A549 (cell line): ENCODE measurements around the gene TRMO. TPM values are rescaled to one million over a fixed set of nuclear protein-coding genes. Genes with fewer than 3 reads are reported as not detected.
A peak's percentile ranks its signal among the peaks of the same experiment; 100 is the strongest.

ENCODE experiments used
- ATAC-seq, 2 experiments: fragments of 200-7000 bp in 1 of 2; fragments of >200 bp in 1 of 2; cut with Nextera tagmentation in 1 of 2; cut with Tn5 transposase in 1 of 2; 3 replicates each; pipeline versions ENCODE4 v1.8.0 to v1.9.1; 2018 to 2020; ENCODE audit warnings: mild to moderate bottlenecking in 1 of 2, moderate library complexity in 1 of 2
- CTCF ChIA-PET: fragments of 300-600 bp; sonication (Branson Sonifier 250); formaldehyde crosslinking; extraction: SDS; loops from one replicate; lab custom pipeline; 2021; ENCODE audit warnings: antibody characterized with exemption, inconsistent platforms; lab: Yijun Ruan, JAX
- POLR2A ChIA-PET: fragments of 350-600 bp; formaldehyde crosslinking; extraction: SDS; loops from one replicate; lab custom pipeline; 2021; ENCODE audit warnings: antibody characterized with exemption, inconsistent platforms; lab: Yijun Ruan, JAX
- DNase-seq, 2 experiments: peaks; one replicate each; pipeline versions ENCODE4 v3.0.0 to v3.0.0-alpha.2; 2011 to 2016; ENCODE audit warnings: low read depth in 1 of 2, low spot score in 1 of 2
- FAIRE-seq: peaks from 2 replicates; lab custom pipeline; 2011; peaks lifted over from hg19 to GRCh38; lab: Jason Lieb, UNC
- H3K27ac ChIP-seq, 2 experiments: fragments of >200 bp; sonication (Bioruptor Twin); formaldehyde crosslinking; 3 replicates each; pipeline ENCODE4 v1.5.1; 2016 to 2017
- H3K4me1 ChIP-seq: fragments of >200 bp; sonication (Bioruptor Twin); formaldehyde crosslinking; 3 replicates; pipeline ENCODE4 v1.6.1; 2016
- H3K4me2 ChIP-seq: fragments of >200 bp; sonication (Bioruptor Twin); formaldehyde crosslinking; 3 replicates; pipeline ENCODE4 v1.6.1; 2016
- H3K4me3 ChIP-seq: fragments of >200 bp; sonication (Bioruptor Twin); formaldehyde crosslinking; 3 replicates; pipeline ENCODE4 v1.5.1; 2016
- H3K9me3 ChIP-seq: fragments of >200 bp; sonication (Bioruptor Twin); formaldehyde crosslinking; 3 replicates; pipeline ENCODE4 v1.6.1; 2016
- CBX2 ChIP-seq: fragments of 200-600 bp; sonication (generic); IDR thresholded peaks from 2 replicates; pipeline ENCODE4 v1.6.1; 2016; ENCODE audit warnings: low read depth, mild to moderate bottlenecking, borderline replicate concordance
- CEBPB ChIP-seq, 2 experiments: fragments of >200 bp in 1 of 2; sonication (Bioruptor Twin) in 1 of 2; formaldehyde crosslinking in 1 of 2; IDR thresholded peaks; 2 replicates each; pipeline ENCODE4 v1.6.1; 2012 to 2016
- CHD2 ChIP-seq: fragments of 150-350 bp; IDR thresholded peaks from 2 replicates; pipeline ENCODE4 v1.6.1; 2014; ENCODE audit warnings: low read length; ENCODE audit not compliant: partially characterized antibody
- CHD4 ChIP-seq: fragments of 200-600 bp; sonication (generic); IDR thresholded peaks from 2 replicates; pipeline ENCODE4 v1.6.1; 2016; ENCODE audit warnings: antibody characterized with exemption, mild to moderate bottlenecking, borderline replicate concordance
- CTCF ChIP-seq: fragments of >200 bp; sonication (Bioruptor Twin); formaldehyde crosslinking; IDR thresholded peaks from 3 replicates; pipeline ENCODE4 v1.5.1; 2016
- EHF ChIP-seq: fragments of 250-450 bp; sonication (Bioruptor Pico); IDR thresholded peaks from 2 replicates; pipeline ENCODE4 v1.5.0; 2020; ENCODE audit warnings: mild to moderate bottlenecking
- ESRRA ChIP-seq: fragments of 150-350 bp; IDR thresholded peaks from 2 replicates; pipeline ENCODE4 v1.6.1; 2014; ENCODE audit warnings: mild to moderate bottlenecking, low read length, borderline replicate concordance
- FOSB ChIP-seq: fragments of 250-450 bp; sonication (Bioruptor Pico); IDR thresholded peaks from 2 replicates; pipeline ENCODE4 v1.5.0; 2020; ENCODE audit warnings: mild to moderate bottlenecking, moderate library complexity
- FOSL2 ChIP-seq, 2 experiments: fragments of 450-650 bp in 1 of 2; fragments of >200 bp in 1 of 2; sonication (Bioruptor Twin) in 1 of 2; formaldehyde crosslinking; IDR thresholded peaks; 2 replicates each; pipeline versions ENCODE4 v1.5.0 to v1.6.1; 2016 to 2020; ENCODE audit warnings: mild to moderate bottlenecking in 1 of 2, moderate library complexity in 1 of 2
- GATA3 ChIP-seq: IDR thresholded peaks from 2 replicates; pipeline ENCODE4 v1.6.1; 2012; ENCODE audit warnings: borderline replicate concordance
- HDAC2 ChIP-seq: fragments of 200-600 bp; sonication (generic); IDR thresholded peaks from 2 replicates; pipeline ENCODE4 v1.6.1; 2016
- HEYL ChIP-seq: fragments of 250-450 bp; sonication (Bioruptor Pico); IDR thresholded peaks from 2 replicates; pipeline ENCODE4 v1.8.0; 2021; ENCODE audit warnings: mild to moderate bottlenecking, moderate library complexity
- HMGXB4 ChIP-seq: fragments of 250-450 bp; sonication (Bioruptor Pico); IDR thresholded peaks from 2 replicates; pipeline ENCODE4 v1.5.0; 2021; ENCODE audit warnings: mild to moderate bottlenecking, moderate library complexity, borderline replicate concordance
- HOXA7 ChIP-seq: fragments of 250-450 bp; sonication (Bioruptor Pico); IDR thresholded peaks from 2 replicates; pipeline ENCODE4 v1.5.0; 2020; ENCODE audit warnings: mild to moderate bottlenecking, moderate library complexity
- HOXB5 ChIP-seq: fragments of 250-450 bp; sonication (Bioruptor Pico); IDR thresholded peaks from 2 replicates; pipeline ENCODE4 v1.5.0; 2020; ENCODE audit warnings: mild to moderate bottlenecking, moderate library complexity
- JUN ChIP-seq, 2 experiments: fragments of >200 bp; sonication (Bioruptor Twin); formaldehyde crosslinking; IDR thresholded peaks; 2 replicates in 1 of 2; 3 replicates in 1 of 2; pipeline ENCODE4 v1.6.1; 2016 to 2017
- KDM5A ChIP-seq: fragments of 200-600 bp; sonication (generic); IDR thresholded peaks from 2 replicates; pipeline ENCODE4 v1.6.1; 2016; ENCODE audit warnings: antibody characterized with exemption, mild to moderate bottlenecking
- MAFK ChIP-seq: fragments of 450-650 bp; IDR thresholded peaks from 2 replicates; pipeline ENCODE4 v1.6.1; 2014; ENCODE audit not compliant: partially characterized antibody
- MAX ChIP-seq: IDR thresholded peaks from 2 replicates; pipeline ENCODE4 v1.6.1; 2012
- PBX3 ChIP-seq: IDR thresholded peaks from 2 replicates; pipeline ENCODE4 v1.6.1; 2012
- PHF8 ChIP-seq: fragments of 200-600 bp; sonication (generic); IDR thresholded peaks from 2 replicates; pipeline ENCODE4 v1.6.1; 2016; ENCODE audit warnings: low read depth, mild to moderate bottlenecking, antibody characterized with exemption, moderate library complexity, borderline replicate concordance
- POLR2A ChIP-seq: IDR thresholded peaks from 2 replicates; pipeline ENCODE4 v1.6.1; 2012; ENCODE audit warnings: mild to moderate bottlenecking, low read length
- RAD21 ChIP-seq, 2 experiments: fragments of >200 bp in 1 of 2; sonication (Bioruptor Twin) in 1 of 2; formaldehyde crosslinking in 1 of 2; IDR thresholded peaks in 1 of 2; conservative IDR thresholded peaks in 1 of 2; 2 replicates in 1 of 2; 3 replicates in 1 of 2; pipeline ENCODE4 v1.6.1; 2012 to 2018; ENCODE audit warnings: inconsistent platforms in 1 of 2
- RFX5 ChIP-seq: fragments of 450-650 bp; IDR thresholded peaks from 2 replicates; pipeline ENCODE4 v1.7.1; 2014; ENCODE audit warnings: antibody characterized with exemption, mild to moderate bottlenecking, moderate library complexity
- RNF2 ChIP-seq: fragments of 200-600 bp; sonication (generic); IDR thresholded peaks from 2 replicates; pipeline ENCODE4 v1.6.1; 2016; ENCODE audit warnings: low read depth, mild to moderate bottlenecking, antibody characterized with exemption, moderate library complexity, borderline replicate concordance
- SMC3 ChIP-seq: fragments of >200 bp; sonication (Bioruptor Twin); formaldehyde crosslinking; IDR thresholded peaks from 3 replicates; pipeline ENCODE4 v1.6.1; 2018; ENCODE audit warnings: inconsistent platforms
- TFCP2L1 ChIP-seq: fragments of 250-450 bp; sonication (Bioruptor Pico); IDR thresholded peaks from 2 replicates; pipeline ENCODE4 v1.5.0; 2021; ENCODE audit warnings: mild to moderate bottlenecking
- TP53 ChIP-seq: fragments of 250-450 bp; sonication (Bioruptor Pico); IDR thresholded peaks from 2 replicates; pipeline ENCODE4 v1.5.0; 2021; ENCODE audit warnings: mild to moderate bottlenecking, moderate library complexity
- USF2 ChIP-seq: fragments of 450-650 bp; IDR thresholded peaks from 2 replicates; pipeline ENCODE4 v1.6.1; 2014; ENCODE audit warnings: antibody characterized with exemption
- ZNF302 ChIP-seq: fragments of 250-450 bp; sonication (Bioruptor Pico); IDR thresholded peaks from 2 replicates; pipeline ENCODE4 v1.9.0; 2021; ENCODE audit warnings: inconsistent platforms, mild to moderate bottlenecking, moderate library complexity
- ZSCAN20 ChIP-seq: fragments of 250-450 bp; sonication (Bioruptor Pico); IDR thresholded peaks from 2 replicates; pipeline ENCODE4 v1.8.0; 2022; ENCODE audit warnings: mild to moderate bottlenecking, moderate library complexity
- WGBS: methylation state at CpG from one replicate; pipeline ENCODE4 v1.1.6; 2017; ENCODE audit errors: missing lambda C conversion rate; 5-methylcytosine and 5-hydroxymethylcytosine counted together
- polyA plus RNA-seq, 4 experiments: library from polyadenylated mRNA; depleted of rRNA in 3 of 4; stranded (reverse); fragments of >200 nt; fragmentation: RNase III in 1 of 4; extraction: RNeasy Plus Mini Kit Qiagen cat#74134 plus additional on column Dnase treatment in 1 of 4; gene quantifications; 2 replicates in 3 of 4; 3 replicates in 1 of 4; pipeline ENCODE4 v1.2.3, GENCODE V29; 2011 to 2017

TRMO gene
- polyA plus RNA-seq, 2 of the 4 experiments (the other 2 are of a cell fraction): 12.0 to 18.8 TPM

GRCh38 chr9:97903177-97903576 is 19.1 kb downstream of the TRMO start:
- ChIA-PET POLR2A (no interaction called here), CTCF (interaction anchor here (1.0 to 10.3 kb wide), 11 partner anchors 10 to 232 kb away, joined by 3 to 104 read pairs (median 5); partner anchors contain the start of gene XPA)
- Histone ChIP-seq H3K9me3 (no peaks in the 10 kb centered on the region), H3K4me3 (no peak overlapping the region), H3K27ac (no peak overlapping the region), H3K4me1 (peaks cover 3% of the 10 kb centered on the region; the same call in 2 of the 3 replicates), H3K4me2 (no peak overlapping the region)
- whole genome bisulfite sequencing: 66% methylated on average over 1 of the region's 1 CpG
- DNase-seq: no peak
- no peak for ATAC-seq
- FAIRE-seq: no peak
- TF ChIP-seq CEBPB (IDR thresholded peaks at IDR 0.05) (no peak), CBX2 (no peak), RFX5 (no peak), USF2 (no peak), EHF (CRISPR knock-in tag) (no peak), FOSB (CRISPR knock-in tag) (no peak), CHD2 (no peak), ESRRA (no peak), PHF8 (no peak), HOXA7 (CRISPR knock-in tag) (no peak), POLR2A (no peak), ZSCAN20 (CRISPR knock-in tag) (no peak), HDAC2 (no peak), PBX3 (no peak), HEYL (CRISPR knock-in tag) (no peak)

GRCh38 chr9:97900738-97901565 is 21.3 kb downstream of the TRMO start:
- no peak for FAIRE-seq
- no peak overlapping the region for H3K4me3 ChIP-seq
- peak overlapping the region in 1 of 2 experiments; percentile 46; a peak in 3 of 6 replicates for H3K27ac ChIP-seq
- POLR2A ChIA-PET: interaction anchor here (0.9 kb wide), 1 partner anchor 204 kb away, joined by 3 read pairs; the partner anchor contains the start of gene XPA
- no peaks in the 10 kb centered on the region for H3K9me3 ChIP-seq
- peak; percentile 77 to 86; a peak in 4 of 6 replicates for ATAC-seq
- CTCF ChIA-PET: interaction anchor here (0.6 to 10.3 kb wide), 67 partner anchors 9 to 269 kb away, joined by 3 to 104 read pairs (median 5); partner anchors contain the start of genes ANP32B, TRMO and XPA
- WGBS: 39% methylated on average over 5 of the region's 5 CpGs
- DNase-seq: peak; percentile 59 to 74
- no peak overlapping the region for H3K4me2 ChIP-seq
- H3K4me1 ChIP-seq: peaks cover 3% of the 10 kb centered on the region; the same call in 2 of the 3 replicates
- TF ChIP-seq TP53 (CRISPR knock-in tag) (no peak), ZNF302 (CRISPR knock-in tag) (no peak), HOXB5 (CRISPR knock-in tag) (no peak), CHD4 (no peak), JUN (IDR thresholded peaks at IDR 0.05) (no peak), FOSB (CRISPR knock-in tag) (no peak), KDM5A (no peak), MAFK (no peak), RAD21 (conservative IDR thresholded peaks at IDR 0.05 in 1 of 2, IDR thresholded peaks at IDR 0.05 in 1 of 2) (peak; percentile 88 to 89), CTCF (peak; percentile 89), POLR2A (no peak), RNF2 (no peak), TFCP2L1 (CRISPR knock-in tag) (no peak), ZSCAN20 (CRISPR knock-in tag) (no peak), SMC3 (peak; percentile 86), GATA3 (no peak), ESRRA (no peak), HMGXB4 (CRISPR knock-in tag) (no peak), MAX (no peak), FOSL2 (IDR thresholded peaks at IDR 0.05) (no peak), FOSL2 (CRISPR knock-in tag; IDR thresholded peaks at IDR 0.05) (no peak)
